ENCODE data around the gene TRIP12.

Gene TRIP12

DNA sequence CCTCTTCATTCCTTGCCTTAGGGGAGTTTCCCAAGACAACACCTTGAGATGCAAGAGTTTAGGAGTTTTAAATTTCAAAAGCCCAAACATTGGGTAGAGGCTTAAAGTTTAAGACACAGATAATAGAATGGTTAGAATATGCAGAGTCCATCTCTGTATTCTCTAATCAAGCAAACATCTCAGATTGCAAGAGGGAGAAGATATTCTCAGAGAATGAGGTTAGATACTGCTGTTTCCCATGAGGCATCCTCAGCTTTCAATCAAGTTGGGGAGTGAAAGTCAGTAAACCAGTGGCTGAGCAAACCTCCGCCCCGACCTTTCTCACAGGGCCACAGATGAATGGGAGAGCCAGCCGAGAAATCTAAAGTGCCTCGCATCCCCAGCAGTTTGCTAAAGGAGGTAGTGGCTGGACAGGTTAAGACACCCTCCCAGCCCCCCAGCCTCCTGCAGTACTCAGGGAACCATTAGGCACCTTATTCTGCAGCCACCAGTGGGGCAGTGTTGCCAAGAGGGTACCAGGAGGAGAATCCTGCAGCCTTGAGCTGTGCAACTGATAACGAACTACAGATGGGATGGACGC, 30.5 kb upstream of the TRIP12 start:
- no peak overlapping the region for H3K4me3 ChIP-seq (replicated peaks; ENCODE audit: low read depth, low read length)
- TF ChIP-seq, protein P1, sequence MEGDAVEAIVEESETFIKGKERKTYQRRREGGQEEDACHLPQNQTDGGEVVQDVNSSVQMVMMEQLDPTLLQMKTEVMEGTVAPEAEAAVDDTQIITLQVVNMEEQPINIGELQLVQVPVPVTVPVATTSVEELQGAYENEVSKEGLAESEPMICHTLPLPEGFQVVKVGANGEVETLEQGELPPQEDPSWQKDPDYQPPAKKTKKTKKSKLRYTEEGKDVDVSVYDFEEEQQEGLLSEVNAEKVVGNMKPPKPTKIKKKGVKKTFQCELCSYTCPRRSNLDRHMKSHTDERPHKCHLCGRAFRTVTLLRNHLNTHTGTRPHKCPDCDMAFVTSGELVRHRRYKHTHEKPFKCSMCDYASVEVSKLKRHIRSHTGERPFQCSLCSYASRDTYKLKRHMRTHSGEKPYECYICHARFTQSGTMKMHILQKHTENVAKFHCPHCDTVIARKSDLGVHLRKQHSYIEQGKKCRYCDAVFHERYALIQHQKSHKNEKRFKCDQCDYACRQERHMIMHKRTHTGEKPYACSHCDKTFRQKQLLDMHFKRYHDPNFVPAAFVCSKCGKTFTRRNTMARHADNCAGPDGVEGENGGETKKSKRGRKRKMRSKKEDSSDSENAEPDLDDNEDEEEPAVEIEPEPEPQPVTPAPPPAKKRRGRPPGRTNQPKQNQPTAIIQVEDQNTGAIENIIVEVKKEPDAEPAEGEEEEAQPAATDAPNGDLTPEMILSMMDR (IDR thresholded peaks at IDR 0.05; ENCODE audit: low read depth, low read length, missing control alignments), result no peak
- DNase-seq (ENCODE audit: extremely low read depth, low read depth), result no peak

DNA sequence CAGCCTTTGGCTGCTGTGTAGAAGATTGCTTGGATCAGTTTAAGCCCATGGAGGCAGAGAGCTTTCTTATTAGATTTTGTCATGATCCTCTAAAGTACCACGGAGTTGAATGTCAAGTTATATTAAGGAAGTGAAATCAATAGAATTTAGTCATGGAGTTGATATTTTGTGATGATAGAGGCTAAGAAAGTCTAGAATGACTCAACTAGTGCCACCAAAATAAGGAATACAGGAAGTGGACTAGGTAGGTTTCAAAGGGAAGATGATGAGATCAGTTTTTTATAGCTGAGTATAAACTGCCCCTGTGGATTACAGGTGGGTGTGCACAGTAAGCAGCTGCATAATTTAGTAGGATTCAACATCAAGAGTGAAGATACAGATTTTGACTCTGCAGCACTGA, 25.7 kb upstream of the TRIP12 start:
- TF ChIP-seq, protein P1 (IDR thresholded peaks at IDR 0.05; ENCODE audit: low read depth, low read length, missing control alignments), result no peak
- H3K4me3 ChIP-seq (replicated peaks; ENCODE audit: low read depth, low read length), result no peak overlapping the region
- DNase-seq (ENCODE audit: extremely low read depth, low read depth), result no peak

- TF ChIP-seq, protein P1 (IDR thresholded peaks at IDR 0.05; ENCODE audit: low read depth, low read length, missing control alignments), result no peak
- no peak for DNase-seq (ENCODE audit: extremely low read depth, low read depth)
- H3K4me3 ChIP-seq (replicated peaks; ENCODE audit: low read depth, low read length), result no peak overlapping the region
Observed at GRCh38 chr2:229945975-229946374, 24.2 kb upstream of the TRIP12 start.

GRCh38 chr2:229943770-229944449, 22.1 kb upstream of the TRIP12 start:
- DNase-seq (ENCODE audit: extremely low read depth, low read depth), result no peak
- no peak overlapping the region for H3K4me3 ChIP-seq (replicated peaks; ENCODE audit: low read depth, low read length)
- TF ChIP-seq, protein P1 (IDR thresholded peaks at IDR 0.05; ENCODE audit: low read depth, low read length, missing control alignments), result no peak

DNA sequence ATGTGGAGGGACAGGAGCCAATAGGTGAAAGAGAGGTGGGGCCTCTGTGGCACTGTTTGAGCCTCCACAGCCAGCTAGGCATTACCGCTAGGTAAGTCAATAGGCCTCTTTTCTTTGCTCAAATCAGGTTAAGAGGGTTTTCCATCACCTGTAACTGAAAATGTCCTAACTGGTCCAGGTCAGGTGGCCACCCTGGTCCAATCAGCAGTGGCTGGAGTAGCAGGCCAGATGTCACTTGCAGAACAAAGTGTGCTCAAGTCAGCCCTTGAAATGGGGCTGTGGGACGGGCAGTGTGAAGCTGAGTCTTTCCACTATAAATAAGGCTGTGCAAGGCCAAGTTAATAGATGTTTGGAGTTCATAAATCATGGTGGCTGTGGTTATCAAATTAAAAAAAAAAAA, 21.4 kb upstream of the TRIP12 start:
- TF ChIP-seq, protein P1 (IDR thresholded peaks at IDR 0.05; ENCODE audit: low read depth, low read length, missing control alignments), result no peak
- DNase-seq (ENCODE audit: extremely low read depth, low read depth), result no peak
- no peak overlapping the region for H3K4me3 ChIP-seq (replicated peaks; ENCODE audit: low read depth, low read length)

GRCh38 chr2:229942671-229943070, 20.9 kb upstream of the TRIP12 start:
- H3K4me3 ChIP-seq (replicated peaks; ENCODE audit: low read depth, low read length), result no peak overlapping the region
- TF ChIP-seq, protein P1 (IDR thresholded peaks at IDR 0.05; ENCODE audit: low read depth, low read length, missing control alignments), result no peak
- DNase-seq (ENCODE audit: extremely low read depth, low read depth), result no peak
